Measurements from ENCODE around the gene SMIM36.
"Not testable (repeated sequence)": the region's sequence is repeated elsewhere in the genome, so short reads cannot be mapped to it uniquely, and the experiment has no call there.

SMIM36 gene
- total RNA-seq = 0 to 0.07 (median 0) reads per million in 18 experiments

- no peak for DNase-seq
Observed at GRCh38 chr17:55510986-55511721, at the start of gene SMIM36. Gene SMIM36, minus strand, starts transcription at chr17:55511452.

GRCh38 chr17:55555772-55556171 is 44.5 kb upstream of the SMIM36 start:
- DNase-seq = no peak

GRCh38 chr17:55549140-55549539 is 37.9 kb upstream of the SMIM36 start:
- no peak for DNase-seq

- DNase-seq = peak; percentile 74 to 88
Observed at GRCh38 chr17:55546991-55547664, 35.9 kb upstream of the SMIM36 start.

GRCh38 chr17:55546481-55546880 is 35.2 kb upstream of the SMIM36 start:
- DNase-seq = peak; percentile 84 to 93

GRCh38 chr17:55545806-55546205 is 34.6 kb upstream of the SMIM36 start:
- DNase-seq = peak; percentile 39 to 61

GRCh38 chr17:55543709-55544108 is 32.5 kb upstream of the SMIM36 start:
- no peak for DNase-seq

GRCh38 chr17:55540414-55541091 is 29.3 kb upstream of the SMIM36 start:
- no peak for DNase-seq

- no peak for DNase-seq
Observed at GRCh38 chr17:55536205-55536604, 25.0 kb upstream of the SMIM36 start.

- DNase-seq = no peak
Observed at GRCh38 chr17:55533608-55534007, 22.4 kb upstream of the SMIM36 start.

GRCh38 chr17:55532670-55533069 is 21.4 kb upstream of the SMIM36 start:
- no peak for DNase-seq

GRCh38 chr17:55531053-55531728 is 19.9 kb upstream of the SMIM36 start:
- DNase-seq = no peak

GRCh38 chr17:55530064-55530463 is 18.8 kb upstream of the SMIM36 start:
- no peak for DNase-seq

- peak; percentile 53 to 74 for DNase-seq
Observed at GRCh38 chr17:55527540-55528118, 16.4 kb upstream of the SMIM36 start.

- DNase-seq = no peak
Observed at GRCh38 chr17:55524440-55525220, 13.4 kb upstream of the SMIM36 start.

GRCh38 chr17:55523032-55523431 is 11.8 kb upstream of the SMIM36 start:
- not testable (repeated sequence) for DNase-seq

GRCh38 chr17:55521186-55521585 is 9.9 kb upstream of the SMIM36 start:
- DNase-seq = peak; percentile 57 to 85

- DNase-seq = no peak
Observed at GRCh38 chr17:55520402-55520801, 9.2 kb upstream of the SMIM36 start.

GRCh38 chr17:55518510-55518909 is 7.3 kb upstream of the SMIM36 start:
- peak in 1 of 2 donors; percentile 37 for DNase-seq

GRCh38 chr17:55513885-55514590 is 2.8 kb upstream of the SMIM36 start:
- peak; percentile 80 to 81 for DNase-seq

- not testable (repeated sequence) for DNase-seq
Observed at GRCh38 chr17:55507669-55508068, 3.6 kb downstream of the SMIM36 start.
